ENCODE data around the gene MUC5B. TPM values are rescaled to one million over a fixed set of nuclear protein-coding genes. Genes with fewer than 3 reads are reported as not detected.

MUC5B gene
- total RNA-seq, 1 donor from 2014 or later, result not detected

DNA sequence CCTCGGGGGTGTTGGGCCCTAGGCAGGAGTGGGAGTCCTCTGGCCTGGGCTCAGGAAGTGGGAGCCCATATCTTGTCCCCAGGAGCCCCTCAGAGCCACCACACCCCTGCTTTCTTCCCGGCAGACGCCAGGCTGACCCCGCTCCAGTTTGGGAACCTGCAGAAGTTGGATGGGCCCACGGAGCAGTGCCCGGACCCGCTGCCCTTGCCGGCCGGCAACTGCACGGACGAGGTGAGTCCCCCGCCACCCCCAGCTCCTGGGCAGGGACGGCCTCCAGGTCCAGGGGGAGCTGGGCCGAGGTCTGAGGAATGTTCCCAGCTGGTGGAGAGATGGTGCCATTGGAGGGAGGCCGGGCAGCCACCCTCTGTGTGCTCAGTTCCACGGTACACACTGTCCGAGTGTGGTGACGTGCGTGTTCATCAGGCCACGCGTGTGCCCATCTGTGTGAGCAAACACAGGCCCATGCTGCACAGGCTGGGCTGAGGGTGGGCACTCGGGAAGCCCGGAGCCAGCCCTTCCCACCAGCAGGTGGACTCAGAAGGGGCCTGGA, 4.8 kb downstream of the MUC5B start:
- intact Hi-C loops (cut with micrococcal nuclease), result no loop called here
- Histone ChIP-seq H3K4me1 (no peaks in the 10 kb centered on the region), H3K27me3 (ENCODE audit: low read depth) (peaks cover 97% of the 10 kb centered on the region), H3K36me3 (no peaks in the 10 kb centered on the region), H3K9me3 (replicated peaks) (no peaks in the 10 kb centered on the region), H3K27ac (replicated peaks) (no peak overlapping the region), H3K4me3 (no peak overlapping the region)
- TF ChIP-seq, protein P1, sequence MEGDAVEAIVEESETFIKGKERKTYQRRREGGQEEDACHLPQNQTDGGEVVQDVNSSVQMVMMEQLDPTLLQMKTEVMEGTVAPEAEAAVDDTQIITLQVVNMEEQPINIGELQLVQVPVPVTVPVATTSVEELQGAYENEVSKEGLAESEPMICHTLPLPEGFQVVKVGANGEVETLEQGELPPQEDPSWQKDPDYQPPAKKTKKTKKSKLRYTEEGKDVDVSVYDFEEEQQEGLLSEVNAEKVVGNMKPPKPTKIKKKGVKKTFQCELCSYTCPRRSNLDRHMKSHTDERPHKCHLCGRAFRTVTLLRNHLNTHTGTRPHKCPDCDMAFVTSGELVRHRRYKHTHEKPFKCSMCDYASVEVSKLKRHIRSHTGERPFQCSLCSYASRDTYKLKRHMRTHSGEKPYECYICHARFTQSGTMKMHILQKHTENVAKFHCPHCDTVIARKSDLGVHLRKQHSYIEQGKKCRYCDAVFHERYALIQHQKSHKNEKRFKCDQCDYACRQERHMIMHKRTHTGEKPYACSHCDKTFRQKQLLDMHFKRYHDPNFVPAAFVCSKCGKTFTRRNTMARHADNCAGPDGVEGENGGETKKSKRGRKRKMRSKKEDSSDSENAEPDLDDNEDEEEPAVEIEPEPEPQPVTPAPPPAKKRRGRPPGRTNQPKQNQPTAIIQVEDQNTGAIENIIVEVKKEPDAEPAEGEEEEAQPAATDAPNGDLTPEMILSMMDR (IDR thresholded peaks at IDR 0.05; ENCODE audit: borderline replicate concordance), result no peak
- no peak for DNase-seq

DNA sequence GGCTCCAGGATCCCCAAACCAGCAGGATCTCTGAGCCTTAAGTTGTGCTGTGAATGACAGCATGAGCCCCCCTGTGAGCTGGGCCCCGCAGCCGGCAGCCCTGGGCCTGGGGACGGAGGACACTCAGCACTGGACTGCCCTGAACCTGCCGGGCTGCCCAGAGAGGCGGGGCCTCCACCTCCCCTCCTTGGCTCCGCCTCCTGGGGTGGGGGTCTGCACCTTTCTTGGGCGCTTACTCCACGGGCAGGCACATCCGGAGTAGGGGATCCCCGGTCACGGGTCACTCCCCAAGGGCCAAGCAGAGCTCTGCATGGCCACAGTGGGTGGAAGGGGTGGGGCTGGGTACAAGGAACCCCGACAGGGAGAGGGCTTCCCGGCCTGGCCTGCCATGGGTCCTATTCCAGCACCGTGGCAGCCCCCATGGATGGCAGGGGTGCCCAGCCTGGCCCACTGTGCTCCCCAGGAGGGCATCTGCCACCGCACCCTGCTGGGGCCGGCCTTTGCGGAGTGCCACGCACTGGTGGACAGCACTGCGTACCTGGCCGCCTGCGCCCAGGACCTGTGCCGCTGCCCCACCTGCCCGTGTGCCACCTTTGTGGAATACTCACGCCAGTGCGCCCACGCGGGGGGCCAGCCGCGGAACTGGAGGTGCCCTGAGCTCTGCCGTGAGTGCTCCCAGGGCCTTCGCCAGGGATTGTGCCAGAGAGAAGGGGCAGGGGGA, 5.4 kb downstream of the MUC5B start:
- TF ChIP-seq, protein P1 (IDR thresholded peaks at IDR 0.05; ENCODE audit: borderline replicate concordance), result no peak
- Histone ChIP-seq H3K27me3 (ENCODE audit: low read depth) (peaks cover 90% of the 10 kb centered on the region), H3K4me1 (no peaks in the 10 kb centered on the region), H3K36me3 (no peaks in the 10 kb centered on the region), H3K9me3 (replicated peaks) (no peaks in the 10 kb centered on the region), H3K4me3 (no peak overlapping the region), H3K27ac (replicated peaks) (no peak overlapping the region)
- intact Hi-C loops (cut with micrococcal nuclease), result no loop called here
- no peak for DNase-seq

DNA sequence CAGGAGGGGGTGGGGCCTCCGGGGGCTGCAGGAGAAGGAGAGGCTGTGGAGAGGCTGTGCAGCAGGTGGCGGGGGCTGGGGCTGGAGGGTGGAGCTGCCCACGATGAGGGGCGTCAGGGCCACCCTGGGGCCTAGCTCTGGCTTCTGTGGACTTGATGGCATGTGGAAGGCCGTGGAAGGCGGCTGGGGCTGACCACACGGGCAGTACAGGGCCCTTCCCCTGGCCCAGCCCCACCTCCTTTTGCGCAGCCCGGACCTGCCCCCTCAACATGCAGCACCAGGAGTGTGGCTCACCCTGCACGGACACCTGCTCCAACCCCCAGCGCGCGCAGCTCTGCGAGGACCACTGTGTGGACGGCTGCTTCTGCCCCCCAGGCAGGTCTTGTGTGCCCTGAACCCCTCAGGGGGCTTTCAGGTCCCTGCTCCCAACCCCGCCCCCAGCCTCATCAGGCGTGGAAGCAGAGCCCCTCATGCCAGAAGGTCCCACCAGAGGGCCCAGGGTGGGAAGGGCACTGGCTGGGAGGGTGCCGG, 6.1 kb downstream of the MUC5B start:
- no peaks in the 10 kb centered on the region for H3K9me3 ChIP-seq (replicated peaks)
- DNase-seq, result no peak
- H3K36me3 ChIP-seq, result no peaks in the 10 kb centered on the region
- H3K4me1 ChIP-seq, result no peaks in the 10 kb centered on the region
- intact Hi-C loops (cut with micrococcal nuclease), result no loop called here
- no peak overlapping the region for H3K27ac ChIP-seq (replicated peaks)
- TF ChIP-seq, protein P1 (IDR thresholded peaks at IDR 0.05; ENCODE audit: borderline replicate concordance), result no peak
- no peak overlapping the region for H3K4me3 ChIP-seq
- H3K27me3 ChIP-seq (ENCODE audit: low read depth), result peaks cover 84% of the 10 kb centered on the region

DNA sequence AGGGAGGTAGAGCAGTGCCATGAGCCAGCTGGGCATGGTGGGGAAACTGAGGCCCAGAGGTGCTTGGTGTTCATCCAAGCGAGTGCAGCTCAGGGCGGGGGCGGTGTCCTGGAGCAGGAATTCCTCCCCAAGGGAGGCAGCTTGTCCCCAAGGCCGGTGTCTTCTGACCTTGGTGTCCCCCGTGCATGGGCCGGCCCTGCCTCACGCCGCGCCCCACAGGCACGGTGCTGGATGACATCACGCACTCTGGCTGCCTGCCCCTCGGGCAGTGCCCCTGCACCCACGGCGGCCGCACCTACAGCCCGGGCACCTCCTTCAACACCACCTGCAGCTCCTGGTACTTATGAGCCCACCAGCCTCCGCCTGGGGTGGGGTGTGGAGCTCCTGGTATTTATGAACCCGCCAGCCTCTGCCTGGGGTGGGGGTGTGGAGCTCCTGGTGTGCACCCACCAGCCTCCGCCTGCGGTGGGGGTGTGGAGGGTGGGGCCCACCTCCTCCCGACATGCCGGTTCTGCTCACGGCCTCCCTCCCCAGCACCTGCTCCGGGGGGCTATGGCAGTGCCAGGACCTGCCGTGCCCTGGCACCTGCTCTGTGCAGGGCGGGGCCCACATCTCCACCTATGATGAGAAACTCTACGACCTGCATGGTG, 6.7 kb downstream of the MUC5B start:
- Histone ChIP-seq H3K9me3 (replicated peaks) (no peaks in the 10 kb centered on the region), H3K27me3 (ENCODE audit: low read depth) (peaks cover 80% of the 10 kb centered on the region), H3K36me3 (no peaks in the 10 kb centered on the region), H3K27ac (replicated peaks) (no peak overlapping the region), H3K4me3 (no peak overlapping the region), H3K4me1 (no peaks in the 10 kb centered on the region)
- intact Hi-C loops (cut with micrococcal nuclease), result no loop called here
- TF ChIP-seq, protein P1 (IDR thresholded peaks at IDR 0.05; ENCODE audit: borderline replicate concordance), result no peak
- DNase-seq, result no peak

DNA sequence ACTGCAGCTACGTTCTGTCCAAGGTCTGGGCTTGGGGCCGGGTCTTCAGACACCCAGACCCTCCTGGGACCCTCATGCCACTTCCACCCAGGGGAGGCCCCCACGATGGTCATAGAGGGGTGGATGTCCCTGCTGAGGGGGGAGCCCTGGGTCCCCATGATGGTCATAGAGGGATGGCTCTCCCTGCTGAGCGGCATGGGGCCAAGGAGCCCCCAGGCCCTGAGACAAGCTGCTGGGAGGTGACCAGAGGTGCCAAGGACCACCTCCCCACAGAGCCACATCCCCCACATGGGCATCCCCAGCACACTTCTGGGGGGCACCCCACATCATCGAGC, 7.2 kb downstream of the MUC5B start:
- H3K27ac ChIP-seq (replicated peaks), result no peak overlapping the region
- no peak for DNase-seq
- TF ChIP-seq, protein P1 (IDR thresholded peaks at IDR 0.05; ENCODE audit: borderline replicate concordance), result no peak

More for the DNA sequence above, 7.2 kb downstream of the MUC5B start:
- Histone ChIP-seq H3K36me3 (no peaks in the 10 kb centered on the region), H3K4me1 (no peaks in the 10 kb centered on the region), H3K9me3 (replicated peaks) (no peaks in the 10 kb centered on the region), H3K27me3 (ENCODE audit: low read depth) (peaks cover 75% of the 10 kb centered on the region), H3K4me3 (no peak overlapping the region)
- intact Hi-C loops (cut with micrococcal nuclease), result no loop called here
